ENCODE results near the gene SAMD14.

GRCh38 chr17:50117202-50118051 is 12.5 kb downstream of the SAMD14 start:
- peak; percentile 63 for TF ChIP-seq CTCF (IDR thresholded peaks at IDR 0.05)
- no peak for TF ChIP-seq EZH2 (IDR thresholded peaks at IDR 0.05; ENCODE audit: borderline replicate concordance, insufficient read depth, low read depth, low read length, poor library complexity, severe bottlenecking)
